Stomach smooth muscle (tissue), 2 donors: ENCODE measurements around the gene FGF18.

Source experiments
- H3K27ac ChIP-seq: one replicate; pipeline ENCODE4 v1.7.0; 2013; ENCODE audit warnings: mild to moderate bottlenecking, low read length, inconsistent platforms
- H3K27me3 ChIP-seq, 2 donors: one replicate each; pipeline ENCODE4 v1.7.0; 2013; ENCODE audit warnings: low read length in 2 of 2; ENCODE audit not compliant: insufficient read depth in 2 of 2, control insufficient read depth in 1 of 2
- H3K36me3 ChIP-seq, 2 donors: one replicate each; pipeline ENCODE4 v1.7.0; 2013; ENCODE audit warnings: low read length in 2 of 2; ENCODE audit not compliant: control insufficient read depth in 2 of 2, insufficient read depth in 2 of 2
- H3K4me1 ChIP-seq: one replicate; pipeline ENCODE4 v1.7.0; 2013; ENCODE audit warnings: low read length; ENCODE audit not compliant: control insufficient read depth, insufficient read depth
- H3K4me3 ChIP-seq, 2 donors: one replicate each; pipeline ENCODE4 v1.7.0; 2013; ENCODE audit warnings: low read length in 2 of 2
- H3K9ac ChIP-seq, 2 donors: one replicate each; pipeline ENCODE4 v1.7.0; 2013; ENCODE audit warnings: low read length in 2 of 2, mild to moderate bottlenecking in 1 of 2
- H3K9me3 ChIP-seq, 2 donors: one replicate each; pipeline ENCODE4 v1.7.0; 2013; ENCODE audit warnings: low read length in 2 of 2; ENCODE audit not compliant: control insufficient read depth in 2 of 2
- donor health status: healthy.
- donor health status: Pancreatic carcinoma.

Gene FGF18

DNA sequence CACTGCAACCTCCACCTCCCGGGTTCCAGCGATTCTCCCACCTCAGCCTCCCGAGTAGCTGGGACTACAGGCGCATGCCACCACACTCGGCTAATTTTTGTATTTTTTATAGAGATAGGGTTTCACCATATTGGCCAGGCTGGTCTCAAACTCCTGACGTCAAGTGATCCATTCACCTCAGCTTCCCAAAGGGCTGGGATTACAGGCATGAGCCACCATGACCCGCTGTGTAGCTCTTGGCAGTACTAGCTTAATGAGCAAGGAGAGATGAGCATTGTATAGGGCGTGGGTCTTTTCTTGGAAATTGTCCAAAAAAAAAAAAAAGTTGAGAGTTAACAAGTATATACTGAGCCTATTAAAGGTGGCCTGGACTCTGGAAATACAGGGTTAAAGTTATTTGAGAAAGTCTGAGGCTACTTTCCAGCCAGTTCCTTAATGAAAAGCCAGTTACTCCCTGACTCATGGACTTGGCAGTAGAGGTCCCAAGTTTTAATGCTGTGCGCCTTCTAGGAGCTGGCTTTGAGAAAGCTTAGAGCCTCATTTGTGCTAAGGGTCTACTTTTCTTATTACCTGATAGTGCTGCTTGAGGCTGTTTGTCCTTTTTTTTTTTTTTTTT lies 4.2 kb upstream of the FGF18 start:
- Histone ChIP-seq H3K36me3 (peaks cover 2 to 14% of the 10 kb centered on the region in 2 donors), H3K9ac (no peak overlapping the region), H3K4me3 (no peak overlapping the region), H3K9me3 (no peaks in the 10 kb centered on the region), H3K27me3 (no peaks in the 10 kb centered on the region), H3K27ac (no peak overlapping the region), H3K4me1 (peaks cover 13% of the 10 kb centered on the region)

DNA sequence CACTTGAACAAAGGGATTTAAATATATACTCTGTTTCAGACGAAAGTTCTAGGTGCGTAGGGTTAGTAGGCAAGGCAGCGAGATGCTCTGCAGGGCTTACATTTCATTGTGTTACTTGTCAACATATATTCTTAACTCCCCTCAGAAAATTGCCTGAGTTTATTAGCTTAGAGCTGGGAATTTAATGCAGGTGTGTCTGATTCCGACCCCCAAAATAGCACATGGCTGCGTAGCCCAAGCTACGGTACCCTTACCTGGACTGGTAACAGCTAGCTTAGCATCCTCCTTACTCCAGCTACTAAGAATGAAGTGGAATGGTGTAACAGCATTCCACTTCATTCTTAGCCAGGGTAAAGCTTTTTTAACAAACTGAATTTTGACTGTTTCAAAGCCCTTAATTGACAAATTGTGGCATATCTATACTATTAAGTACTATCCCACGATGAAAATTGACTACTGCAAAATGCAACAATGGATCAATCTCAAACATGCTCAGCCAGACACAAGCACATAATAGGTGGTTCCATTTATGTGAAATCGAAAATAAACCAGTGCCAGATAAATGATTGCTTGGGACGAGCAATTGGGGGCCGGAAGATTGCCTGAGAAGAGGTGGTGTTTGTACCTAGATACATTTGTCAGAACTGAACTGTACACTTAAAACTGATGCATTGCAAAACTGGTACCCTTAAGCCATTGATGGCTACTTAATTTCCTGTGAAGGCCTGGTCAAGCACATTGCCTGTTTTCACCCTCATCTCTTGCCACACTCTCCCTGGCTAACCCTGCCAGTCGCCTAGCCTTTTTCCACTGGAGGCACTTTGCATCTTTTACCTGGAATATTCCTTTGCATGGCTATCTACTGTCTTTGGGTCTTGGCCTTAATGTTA lies 3.0 kb upstream of the FGF18 start:
- H3K9me3 ChIP-seq: no peaks in the 10 kb centered on the region
- H3K27me3 ChIP-seq: no peaks in the 10 kb centered on the region
- no peak overlapping the region for H3K9ac ChIP-seq
- H3K4me1 ChIP-seq: peaks cover 25% of the 10 kb centered on the region
- H3K36me3 ChIP-seq: peaks cover 2 to 9% of the 10 kb centered on the region in 2 donors
- no peak overlapping the region for H3K27ac ChIP-seq
- no peak overlapping the region for H3K4me3 ChIP-seq

DNA sequence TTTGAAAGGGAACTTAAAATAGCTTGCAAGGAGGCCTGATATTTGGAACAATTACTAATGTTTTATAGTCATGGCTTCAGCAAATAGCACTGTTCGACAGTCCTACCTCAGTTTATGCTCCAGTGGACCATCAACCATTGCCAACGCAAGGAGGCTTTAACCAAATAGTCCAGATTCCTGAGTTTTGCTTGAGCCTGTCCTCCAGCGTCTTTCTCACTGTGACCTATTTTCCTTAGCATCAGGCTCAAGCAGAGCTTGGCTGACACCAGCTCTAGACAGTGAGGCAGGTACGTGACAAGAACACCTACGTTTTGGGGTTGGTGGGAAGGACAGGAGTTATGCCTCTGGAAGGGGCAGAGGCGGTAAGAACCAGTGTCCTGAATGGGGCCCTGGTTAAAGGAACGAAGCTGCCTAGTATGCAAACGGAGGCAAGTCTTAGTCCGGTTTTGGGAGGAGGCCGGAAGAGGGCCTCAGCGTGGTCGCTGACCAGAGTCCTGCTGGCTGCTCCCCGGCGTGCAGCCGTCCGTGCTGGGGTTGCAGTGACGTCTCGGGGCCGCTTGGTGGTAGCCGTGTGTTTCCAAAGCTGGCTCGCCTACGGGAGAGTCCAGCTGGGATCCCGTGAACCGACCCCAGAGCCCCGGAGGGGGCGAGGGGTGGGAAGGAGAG lies 998 bp upstream of the FGF18 start:
- Histone ChIP-seq H3K9ac (no peak overlapping the region), H3K9me3 (no peaks in the 10 kb centered on the region), H3K27me3 (no peaks in the 10 kb centered on the region), H3K4me1 (peaks cover 27% of the 10 kb centered on the region), H3K36me3 (peaks cover 2 to 3% of the 10 kb centered on the region in 2 donors), H3K27ac (no peak overlapping the region), H3K4me3 (peak overlapping the region; percentile 54 to 67)

DNA sequence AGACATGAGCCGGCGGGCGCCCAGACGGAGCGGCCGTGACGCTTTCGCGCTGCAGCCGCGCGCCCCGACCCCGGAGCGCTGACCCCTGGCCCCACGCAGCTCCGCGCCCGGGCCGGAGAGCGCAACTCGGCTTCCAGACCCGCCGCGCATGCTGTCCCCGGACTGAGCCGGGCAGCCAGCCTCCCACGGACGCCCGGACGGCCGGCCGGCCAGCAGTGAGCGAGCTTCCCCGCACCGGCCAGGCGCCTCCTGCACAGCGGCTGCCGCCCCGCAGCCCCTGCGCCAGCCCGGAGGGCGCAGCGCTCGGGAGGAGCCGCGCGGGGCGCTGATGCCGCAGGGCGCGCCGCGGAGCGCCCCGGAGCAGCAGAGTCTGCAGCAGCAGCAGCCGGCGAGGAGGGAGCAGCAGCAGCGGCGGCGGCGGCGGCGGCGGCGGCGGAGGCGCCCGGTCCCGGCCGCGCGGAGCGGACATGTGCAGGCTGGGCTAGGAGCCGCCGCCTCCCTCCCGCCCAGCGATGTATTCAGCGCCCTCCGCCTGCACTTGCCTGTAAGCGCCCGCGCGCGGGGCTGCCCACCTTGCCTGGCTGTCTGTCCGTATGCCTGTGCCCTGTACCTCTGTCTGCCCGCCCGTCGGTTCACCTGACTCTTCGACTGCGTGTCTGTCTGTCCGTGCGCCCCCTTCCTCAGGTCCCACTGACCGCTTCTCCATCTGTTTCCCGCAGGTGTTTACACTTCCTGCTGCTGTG lies 412 bp downstream of the FGF18 start:
- H3K27ac ChIP-seq: no peak overlapping the region
- peaks cover 0 to 3% of the 10 kb centered on the region in 2 donors for H3K36me3 ChIP-seq
- peaks cover 27% of the 10 kb centered on the region for H3K4me1 ChIP-seq
- H3K9me3 ChIP-seq: no peaks in the 10 kb centered on the region
- H3K27me3 ChIP-seq: no peaks in the 10 kb centered on the region
- H3K4me3 ChIP-seq: peak overlapping the region; percentile 64 to 67
- H3K9ac ChIP-seq: no peak overlapping the region

DNA sequence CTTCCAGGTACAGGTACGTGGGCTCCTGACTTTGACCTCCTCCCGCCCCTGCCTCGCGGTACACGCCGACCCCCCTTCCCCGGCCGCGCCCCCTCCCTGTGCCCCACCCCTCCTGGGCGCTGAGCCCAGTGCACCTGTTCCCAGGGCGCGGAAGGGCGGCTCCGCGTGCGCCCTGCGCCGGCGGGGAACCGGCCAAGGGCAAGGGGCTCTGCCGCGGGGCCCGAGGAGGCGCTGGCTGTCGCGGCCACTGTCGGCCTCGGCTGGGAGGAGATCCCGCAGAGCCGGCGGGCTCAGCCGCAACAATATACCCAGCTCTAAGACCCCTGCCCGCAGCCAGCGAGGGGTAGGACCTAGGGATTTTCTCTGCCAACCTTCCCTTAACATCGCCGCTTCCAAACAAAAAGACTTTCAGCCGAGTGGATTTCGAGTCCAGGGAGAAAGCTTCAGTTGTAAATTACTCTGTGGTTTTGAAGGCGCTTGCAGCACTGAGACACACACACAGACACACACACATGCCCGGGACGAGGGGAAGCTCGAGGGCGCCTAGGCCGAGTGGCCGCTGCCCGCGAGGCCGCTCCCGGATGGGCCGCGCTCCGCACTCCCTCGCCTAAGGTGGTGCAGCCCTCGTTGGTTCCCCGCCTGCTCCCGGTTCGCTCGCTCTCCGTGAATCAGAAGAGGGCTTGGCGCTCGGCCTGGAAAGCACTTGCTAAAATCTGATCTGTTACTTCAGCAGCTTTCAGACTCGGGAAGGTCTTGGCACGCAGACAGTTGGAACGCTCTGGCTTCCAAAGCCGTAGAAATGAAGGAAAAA lies 1.2 kb downstream of the FGF18 start:
- peak overlapping the region in 1 of 2 donors; percentile 40 for H3K9ac ChIP-seq
- no peaks in the 10 kb centered on the region for H3K27me3 ChIP-seq
- no peak overlapping the region for H3K27ac ChIP-seq
- H3K36me3 ChIP-seq: peaks cover 0 to 3% of the 10 kb centered on the region in 2 donors
- peaks cover 27% of the 10 kb centered on the region for H3K4me1 ChIP-seq
- H3K4me3 ChIP-seq: peak overlapping the region; percentile 64 to 67
- no peaks in the 10 kb centered on the region for H3K9me3 ChIP-seq

DNA sequence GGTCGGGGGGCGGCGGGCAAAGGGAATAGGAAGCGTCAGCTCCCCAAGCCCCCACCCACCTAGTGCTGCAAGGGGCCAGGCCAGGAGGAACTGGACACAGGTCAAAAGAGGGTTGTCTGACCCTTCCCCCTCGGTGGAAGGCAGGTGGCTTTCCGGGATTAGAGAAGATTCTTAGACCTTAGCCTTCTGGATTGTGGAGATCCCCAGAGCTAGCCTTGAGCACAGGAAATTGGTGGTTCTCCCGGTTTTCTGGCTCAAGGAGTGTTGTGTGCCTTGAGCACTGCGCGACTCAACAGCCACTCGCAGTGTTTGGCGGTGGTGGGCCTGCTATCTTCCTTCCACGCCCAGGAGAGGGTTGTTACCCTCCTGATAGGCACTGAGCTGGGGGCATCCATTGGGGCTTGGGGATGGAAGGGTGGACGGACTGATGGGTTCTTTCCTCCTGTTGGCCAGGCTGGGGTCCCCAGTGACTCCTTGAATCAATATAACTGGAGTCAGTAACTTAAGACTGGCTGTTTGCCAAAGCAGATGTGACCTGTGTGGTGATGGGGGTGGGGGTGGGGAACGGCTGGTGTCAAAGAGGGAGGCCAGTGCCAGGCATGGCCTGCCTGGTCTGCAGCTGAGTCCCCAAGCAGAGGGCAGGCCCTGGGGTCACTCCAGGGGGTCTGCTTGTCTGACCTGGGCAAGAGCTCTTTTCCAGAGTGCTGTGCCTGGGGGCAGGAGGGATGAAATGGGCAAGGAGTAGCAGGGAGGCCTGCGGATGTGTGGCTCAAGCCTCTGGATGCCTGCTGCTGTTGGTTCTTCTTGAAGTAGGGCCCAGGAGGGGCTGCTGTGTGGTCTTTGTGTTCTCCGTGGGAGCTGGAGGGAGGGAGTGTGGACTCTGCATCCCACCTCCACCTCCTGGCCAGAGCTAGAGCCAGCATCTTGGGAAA lies 2.1 kb downstream of the FGF18 start:
- Histone ChIP-seq H3K4me3 (peak overlapping the region in 1 of 2 donors; percentile 67), H3K9ac (no peak overlapping the region), H3K27me3 (no peaks in the 10 kb centered on the region), H3K27ac (no peak overlapping the region), H3K9me3 (no peaks in the 10 kb centered on the region), H3K4me1 (peaks cover 27% of the 10 kb centered on the region), H3K36me3 (no peaks in the 10 kb centered on the region)

DNA sequence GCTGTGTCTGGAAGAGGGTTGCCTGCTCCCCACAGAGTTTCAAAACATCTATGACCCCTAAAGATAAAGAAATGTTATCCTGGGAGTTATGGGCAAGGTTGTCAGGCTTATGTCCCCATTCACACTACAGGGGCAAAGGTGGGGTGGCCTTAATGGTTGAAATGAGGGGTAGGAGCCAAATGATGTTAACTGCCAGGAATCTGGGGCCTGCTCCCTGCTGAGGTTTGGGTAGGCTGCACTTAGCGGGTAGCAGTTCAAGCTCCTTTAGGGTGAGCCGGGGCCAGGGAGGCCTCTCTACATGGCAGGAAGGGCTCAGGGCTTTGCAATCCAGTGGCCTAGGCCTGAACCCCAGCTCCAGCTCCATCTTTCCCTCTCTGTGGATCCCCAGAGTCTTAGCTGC lies 3.0 kb downstream of the FGF18 start:
- Histone ChIP-seq H3K9ac (no peak overlapping the region), H3K4me1 (peaks cover 27% of the 10 kb centered on the region), H3K27me3 (no peaks in the 10 kb centered on the region)

DNA sequence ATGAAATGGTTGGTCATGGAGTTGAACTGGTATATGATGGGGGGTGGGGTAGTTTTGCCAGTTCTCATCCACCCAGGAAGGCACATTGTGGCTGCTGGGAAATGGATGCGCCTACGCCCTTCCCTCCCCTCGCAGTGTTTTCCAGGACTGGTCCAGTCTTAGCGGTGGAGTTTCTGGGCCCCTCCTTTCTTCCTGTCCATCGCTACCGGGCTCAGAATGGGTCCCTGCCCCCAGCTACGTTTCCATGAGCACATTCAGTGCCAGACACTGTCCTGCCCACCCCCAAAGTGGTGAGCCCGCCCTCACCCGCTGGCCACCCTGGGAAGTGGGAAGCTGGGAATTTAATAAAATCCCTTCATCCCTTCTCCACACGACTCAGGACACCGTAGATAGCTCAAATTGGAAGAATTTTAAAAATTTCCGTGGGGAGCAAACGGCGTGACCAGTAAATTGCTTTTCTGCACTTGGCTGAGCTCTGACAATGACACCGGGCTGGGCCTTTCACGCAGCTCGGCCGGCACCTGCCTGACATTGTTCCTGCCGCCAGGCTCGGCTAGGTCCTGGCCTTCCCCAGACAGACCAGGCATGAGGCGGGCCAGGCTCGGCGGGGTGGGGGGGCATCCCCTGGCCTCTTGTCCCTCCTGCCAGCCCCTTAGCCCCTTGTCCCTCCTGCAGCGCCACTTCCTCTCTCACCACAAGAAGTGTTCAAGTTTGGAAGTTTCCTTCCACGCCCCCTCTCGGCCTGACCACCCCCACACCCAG lies 3.6 kb downstream of the FGF18 start:
- no peak overlapping the region for H3K27ac ChIP-seq
- H3K27me3 ChIP-seq: no peaks in the 10 kb centered on the region
- no peak overlapping the region for H3K9ac ChIP-seq
- no peaks in the 10 kb centered on the region for H3K9me3 ChIP-seq
- H3K36me3 ChIP-seq: no peaks in the 10 kb centered on the region
- no peak overlapping the region for H3K4me3 ChIP-seq
- peaks cover 27% of the 10 kb centered on the region for H3K4me1 ChIP-seq

More for the DNA sequence above, 3.0 kb downstream of the FGF18 start:
- Histone ChIP-seq H3K9me3 (no peaks in the 10 kb centered on the region), H3K4me3 (no peak overlapping the region), H3K27ac (no peak overlapping the region), H3K36me3 (no peaks in the 10 kb centered on the region)

DNA sequence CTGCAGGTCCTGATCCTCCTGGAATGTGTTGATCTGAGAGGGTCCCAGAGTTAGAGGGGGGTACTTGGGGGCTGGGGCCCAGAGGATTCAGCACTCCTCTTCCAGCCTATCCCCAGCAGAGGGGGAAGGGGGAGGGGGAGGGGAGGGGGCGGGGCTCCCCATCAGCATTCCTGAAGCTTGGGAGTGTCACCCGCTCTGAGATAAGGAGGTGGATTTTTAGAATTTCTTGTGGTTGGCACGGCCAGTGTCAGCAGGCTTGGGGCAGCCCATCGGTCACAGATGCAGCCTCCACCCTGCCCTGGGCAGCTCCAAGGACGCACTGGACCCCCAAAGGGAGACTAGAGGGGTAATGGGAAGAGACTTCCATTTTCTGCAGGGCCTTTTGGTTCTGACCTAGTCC lies 5.3 kb downstream of the FGF18 start:
- H3K4me1 ChIP-seq: peaks cover 15% of the 10 kb centered on the region
- H3K27ac ChIP-seq: no peak overlapping the region
- H3K27me3 ChIP-seq: no peaks in the 10 kb centered on the region
- no peaks in the 10 kb centered on the region for H3K36me3 ChIP-seq
- no peak overlapping the region for H3K9ac ChIP-seq
- H3K4me3 ChIP-seq: no peak overlapping the region
- no peaks in the 10 kb centered on the region for H3K9me3 ChIP-seq
